Measurements from ENCODE around the gene MYH15. TPM values are rescaled to one million over a fixed set of nuclear protein-coding genes. Genes with fewer than 3 reads are reported as not detected.
A peak's percentile ranks its signal among the peaks of the same experiment; 100 is the strongest.

MYH15 gene
- total RNA-seq, 4 donors from 2014 or later = under 0.01 to 0.22 TPM; not detected in 2

DNA sequence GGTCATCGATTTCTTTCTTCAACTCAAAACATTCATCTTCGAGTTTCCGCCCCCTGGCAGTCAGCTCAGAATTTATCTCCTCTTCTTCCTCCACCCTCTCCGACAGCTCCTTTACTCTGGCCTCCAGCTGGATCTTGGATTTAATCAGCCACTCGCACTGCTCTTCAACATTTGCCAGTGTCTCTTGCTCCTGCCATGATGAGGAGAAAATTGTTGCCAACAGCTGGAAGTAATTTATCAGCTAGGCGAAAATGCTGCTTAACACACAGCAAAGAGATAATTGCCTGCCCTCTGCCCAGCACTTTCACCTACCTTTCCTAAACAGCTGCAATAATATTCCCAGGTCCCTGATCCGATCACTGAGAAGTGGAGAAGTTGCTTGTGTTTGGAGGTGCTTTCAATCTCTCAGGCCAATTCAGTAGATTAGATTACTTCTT, 69.3 kb downstream of the MYH15 start:
- Histone ChIP-seq H3K27ac (peak overlapping the region in 2 of 4 donors; percentile 11 to 18), H3K27me3 (no peaks in the 10 kb centered on the region), H3K36me3 (no peaks in the 10 kb centered on the region), H3K9me3 (no peaks in the 10 kb centered on the region), H3K4me3 (no peak overlapping the region), H3K4me1 (peaks cover 0 to 15% (median 0%) of the 10 kb centered on the region in 4 donors)
- DNase-seq (ENCODE audit: low spot score in 2 of 2) = no peak
- 52 to 57% methylated on average over 7 of the region's 7 CpGs for WGBS, 2 donors
- no peak for TF ChIP-seq POLR2A (IDR thresholded peaks at IDR 0.05)
- no peak for TF ChIP-seq EP300 (IDR thresholded peaks at IDR 0.05)
- TF ChIP-seq, protein P1, sequence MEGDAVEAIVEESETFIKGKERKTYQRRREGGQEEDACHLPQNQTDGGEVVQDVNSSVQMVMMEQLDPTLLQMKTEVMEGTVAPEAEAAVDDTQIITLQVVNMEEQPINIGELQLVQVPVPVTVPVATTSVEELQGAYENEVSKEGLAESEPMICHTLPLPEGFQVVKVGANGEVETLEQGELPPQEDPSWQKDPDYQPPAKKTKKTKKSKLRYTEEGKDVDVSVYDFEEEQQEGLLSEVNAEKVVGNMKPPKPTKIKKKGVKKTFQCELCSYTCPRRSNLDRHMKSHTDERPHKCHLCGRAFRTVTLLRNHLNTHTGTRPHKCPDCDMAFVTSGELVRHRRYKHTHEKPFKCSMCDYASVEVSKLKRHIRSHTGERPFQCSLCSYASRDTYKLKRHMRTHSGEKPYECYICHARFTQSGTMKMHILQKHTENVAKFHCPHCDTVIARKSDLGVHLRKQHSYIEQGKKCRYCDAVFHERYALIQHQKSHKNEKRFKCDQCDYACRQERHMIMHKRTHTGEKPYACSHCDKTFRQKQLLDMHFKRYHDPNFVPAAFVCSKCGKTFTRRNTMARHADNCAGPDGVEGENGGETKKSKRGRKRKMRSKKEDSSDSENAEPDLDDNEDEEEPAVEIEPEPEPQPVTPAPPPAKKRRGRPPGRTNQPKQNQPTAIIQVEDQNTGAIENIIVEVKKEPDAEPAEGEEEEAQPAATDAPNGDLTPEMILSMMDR (IDR thresholded peaks at IDR 0.05) = no peak

DNA sequence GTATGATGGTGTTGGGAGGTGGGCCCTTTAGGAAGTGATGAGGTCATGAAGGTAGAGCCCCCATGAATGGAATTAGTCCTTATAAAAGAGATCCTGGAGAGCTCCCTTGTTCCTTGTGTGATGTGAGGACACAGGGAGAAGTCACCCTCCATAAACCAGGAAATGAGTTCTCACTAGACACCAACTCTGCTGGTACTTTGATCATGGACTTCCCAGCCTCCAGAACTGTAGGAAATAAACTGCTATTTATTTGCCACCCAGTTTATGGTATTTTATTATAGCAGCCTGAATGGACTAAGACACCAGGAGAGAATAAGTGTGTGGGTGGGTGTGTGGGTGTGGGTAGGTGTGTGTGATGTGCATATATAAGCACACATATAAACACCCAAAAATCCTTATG, 71.9 kb downstream of the MYH15 start:
- H3K36me3 ChIP-seq = no peaks in the 10 kb centered on the region
- peaks cover 0 to 15% (median 0%) of the 10 kb centered on the region in 4 donors for H3K4me1 ChIP-seq
- no peaks in the 10 kb centered on the region for H3K27me3 ChIP-seq
- TF ChIP-seq POLR2A (IDR thresholded peaks at IDR 0.05) (no peak), EP300 (IDR thresholded peaks at IDR 0.05) (no peak)
- TF ChIP-seq, protein P1 (IDR thresholded peaks at IDR 0.05) = no peak
- no peak overlapping the region for H3K4me3 ChIP-seq
- no peaks in the 10 kb centered on the region for H3K9me3 ChIP-seq
- DNase-seq (ENCODE audit: low spot score in 2 of 2) = no peak
- no peak overlapping the region for H3K27ac ChIP-seq

DNA sequence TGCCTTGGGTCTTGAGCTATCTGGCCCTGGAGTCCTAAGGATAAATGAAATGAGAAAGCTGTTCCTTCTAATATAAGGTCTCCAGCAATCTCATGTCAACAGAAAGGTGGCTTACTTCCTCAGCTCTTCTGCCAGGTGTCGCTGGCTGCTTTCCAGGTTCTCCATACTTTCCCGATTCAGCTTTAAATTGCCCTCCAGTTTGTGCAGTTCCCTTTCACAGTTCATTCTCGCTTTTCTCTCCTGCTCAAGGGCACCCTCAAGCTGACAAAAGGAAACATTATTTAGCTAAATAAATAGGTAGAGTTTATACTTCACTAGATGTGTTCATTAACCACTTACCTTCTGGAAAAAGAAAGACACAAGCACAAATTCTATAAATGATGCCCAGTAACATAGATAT, 73.0 kb downstream of the MYH15 start:
- Histone ChIP-seq H3K4me3 (no peak overlapping the region), H3K9me3 (no peaks in the 10 kb centered on the region), H3K27me3 (no peaks in the 10 kb centered on the region), H3K4me1 (peaks cover 0 to 15% (median 0%) of the 10 kb centered on the region in 4 donors), H3K27ac (no peak overlapping the region), H3K36me3 (no peaks in the 10 kb centered on the region)
- TF ChIP-seq EP300 (IDR thresholded peaks at IDR 0.05) = no peak
- TF ChIP-seq, protein P1 (IDR thresholded peaks at IDR 0.05) = no peak
- no peak for TF ChIP-seq POLR2A (IDR thresholded peaks at IDR 0.05)
- WGBS, 2 donors = 38 to 44% methylated on average over 3 of the region's 3 CpGs
- no peak for DNase-seq (ENCODE audit: low spot score in 2 of 2)

DNA sequence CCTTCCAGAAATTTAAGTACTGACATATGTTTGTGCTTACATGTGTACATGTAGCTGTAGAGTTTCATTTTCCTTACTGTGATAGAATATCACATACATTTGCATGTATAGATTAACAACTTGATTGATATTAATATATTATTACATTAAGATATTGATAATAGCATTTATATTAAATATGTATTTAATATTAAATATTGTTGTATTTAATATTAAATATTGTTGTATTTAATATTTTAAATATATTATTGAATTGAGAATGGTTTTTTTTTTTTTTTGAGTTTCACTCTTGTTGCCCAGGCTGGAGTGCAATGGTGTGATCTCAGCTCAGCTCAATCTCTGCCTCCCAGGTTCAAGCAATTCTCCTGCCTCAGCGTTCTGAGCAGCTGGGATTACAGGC, 76.5 kb downstream of the MYH15 start:
- no peaks in the 10 kb centered on the region for H3K9me3 ChIP-seq
- 68 to 88% methylated on average over 1 of the region's 1 CpG for WGBS, 2 donors
- H3K36me3 ChIP-seq = no peaks in the 10 kb centered on the region

DNA sequence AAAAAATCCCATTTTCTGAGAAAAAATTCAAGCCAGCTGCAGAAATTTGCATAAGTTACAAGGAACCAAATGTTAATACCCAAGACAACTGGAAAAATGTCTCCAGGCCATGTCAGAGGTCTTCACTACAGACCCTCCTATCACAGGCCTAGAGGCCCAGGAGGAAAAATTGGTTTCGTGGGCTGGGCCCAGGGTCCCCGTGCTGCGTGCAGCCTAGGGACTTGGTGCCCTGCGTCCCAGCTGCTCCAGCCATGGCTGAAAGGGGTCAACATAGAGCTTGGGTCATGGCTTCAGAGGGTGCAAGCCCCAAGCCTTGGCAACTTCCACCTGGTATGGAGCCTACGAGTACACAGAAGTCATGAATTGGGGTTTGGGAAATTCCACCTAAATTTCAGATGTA, 78.0 kb downstream of the MYH15 start:
- Histone ChIP-seq H3K4me1 (no peaks in the 10 kb centered on the region), H3K36me3 (no peaks in the 10 kb centered on the region), H3K27ac (no peak overlapping the region), H3K9me3 (no peaks in the 10 kb centered on the region), H3K27me3 (no peaks in the 10 kb centered on the region), H3K4me3 (no peak overlapping the region)
- TF ChIP-seq, protein P1 (IDR thresholded peaks at IDR 0.05) = no peak
- no peak for TF ChIP-seq POLR2A (IDR thresholded peaks at IDR 0.05)
- no peak for TF ChIP-seq EP300 (IDR thresholded peaks at IDR 0.05)
- WGBS, 2 donors = 89 to 93% methylated on average over 5 of the region's 5 CpGs
- DNase-seq (ENCODE audit: low spot score in 2 of 2) = no peak

More for the DNA sequence above, 76.5 kb downstream of the MYH15 start:
- Histone ChIP-seq H3K4me3 (no peak overlapping the region), H3K27me3 (no peaks in the 10 kb centered on the region), H3K27ac (no peak overlapping the region), H3K4me1 (no peaks in the 10 kb centered on the region)
- DNase-seq (ENCODE audit: low spot score in 2 of 2) = no peak
- no peak for TF ChIP-seq POLR2A (IDR thresholded peaks at IDR 0.05)
- no peak for TF ChIP-seq EP300 (IDR thresholded peaks at IDR 0.05)
- TF ChIP-seq, protein P1 (IDR thresholded peaks at IDR 0.05) = no peak

All from tibial nerve (tissue), 4 donors.